Hematopoietic multipotent progenitor cell treated with erythropoietin and hydrocortisone succinate and interleukin-3 and kit ligand, for 8 days (in vitro differentiated cells): ENCODE results near the gene ZNF710.
A peak's percentile ranks its signal among the peaks of the same experiment; 100 is the strongest.
"Not testable (repeated sequence)": the region's sequence is repeated elsewhere in the genome, so short reads cannot be mapped to it uniquely, and the experiment has no call there.

Experiments
- DNase-seq: peaks from one replicate; pipeline ENCODE4 v3.0.0-alpha.2; 2015

Gene ZNF710

DNA sequence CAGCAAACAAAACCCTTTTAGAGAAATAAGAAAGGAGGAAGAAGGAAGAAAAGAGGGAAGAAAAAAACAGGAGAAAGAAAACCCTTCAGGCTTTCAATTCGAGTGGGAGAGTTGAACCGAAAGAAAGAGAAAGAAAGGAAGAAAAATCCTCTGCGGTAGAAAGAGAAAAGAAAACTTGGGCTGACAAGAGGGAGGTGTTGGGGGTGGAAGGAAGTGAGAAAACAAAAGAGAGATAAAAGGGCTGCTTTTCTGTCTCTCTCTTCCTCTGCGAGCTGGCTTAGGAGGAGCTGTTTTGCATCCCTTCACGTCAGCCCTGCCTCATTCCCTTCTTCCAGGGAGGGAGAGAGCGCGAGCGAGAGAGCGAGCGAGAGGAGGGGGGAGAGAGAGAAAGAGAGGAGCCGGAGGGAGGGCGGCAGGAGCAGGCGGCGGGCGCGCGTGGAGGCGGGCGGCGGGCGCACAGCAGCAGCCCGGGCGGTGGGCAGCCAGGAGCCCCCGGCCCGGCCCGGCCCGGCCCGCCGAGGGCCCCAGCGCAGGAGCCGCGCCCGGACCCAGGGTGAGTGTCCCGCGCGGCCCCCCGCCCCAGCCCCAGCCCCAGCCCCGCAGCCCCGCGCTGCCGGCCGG lies at the start of gene ZNF710:
Gene ZNF710 (plus strand): TSS at position 263 of the 621 bp plus-strand sequence. CDS start 65,814 bp downstream, outside the sequence.
- peak; percentile 67 for DNase-seq

DNA sequence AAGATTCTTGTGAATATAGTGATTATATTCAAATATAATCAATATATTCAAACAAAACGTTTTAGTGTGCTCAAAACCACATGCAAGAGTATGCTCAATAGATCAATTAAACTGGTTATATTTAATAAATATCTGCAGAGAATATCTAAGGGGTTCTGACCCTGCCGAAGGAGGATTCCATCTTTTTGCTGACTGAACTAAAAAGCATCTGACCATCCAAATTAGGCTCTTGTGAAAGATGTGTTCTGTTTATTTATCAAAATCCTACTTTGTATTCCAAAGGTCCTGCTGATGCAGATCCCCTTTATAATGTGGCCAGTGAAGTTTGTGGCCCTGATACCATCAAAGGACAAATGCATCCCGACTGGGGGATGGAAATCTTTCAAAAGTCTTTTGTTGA lies 46.6 kb upstream of the ZNF710 start:
- no peak for DNase-seq

DNA sequence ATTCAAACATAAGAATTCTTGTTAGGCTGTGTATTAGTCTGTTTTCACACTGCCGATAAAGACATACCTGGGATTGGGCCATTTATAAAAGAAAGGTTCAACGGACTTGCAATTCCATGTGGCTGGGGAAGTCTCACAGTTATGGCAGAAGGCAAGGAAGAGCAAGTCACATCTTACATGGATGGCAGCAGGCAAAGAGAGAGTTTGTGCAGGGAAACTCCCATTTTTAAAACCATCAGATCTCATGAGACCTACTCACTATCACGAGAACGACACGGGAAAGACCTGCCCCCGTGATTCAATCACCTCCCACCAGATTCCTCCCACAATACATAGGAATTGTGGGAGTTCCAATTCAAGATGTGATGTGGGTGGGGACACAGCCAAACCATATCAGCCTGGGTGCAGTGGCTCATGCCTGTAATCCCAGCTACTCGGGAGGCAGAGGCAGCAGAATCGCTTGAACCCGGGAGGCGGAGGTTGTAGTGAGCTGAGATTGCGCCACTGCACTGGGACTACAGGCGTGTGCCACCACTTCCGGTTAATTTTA lies 45.6 kb upstream of the ZNF710 start:
- DNase-seq: not testable (repeated sequence)

GRCh38 chr15:89958107-89958805 lies 42.9 kb upstream of the ZNF710 start:
- no peak for DNase-seq

DNA sequence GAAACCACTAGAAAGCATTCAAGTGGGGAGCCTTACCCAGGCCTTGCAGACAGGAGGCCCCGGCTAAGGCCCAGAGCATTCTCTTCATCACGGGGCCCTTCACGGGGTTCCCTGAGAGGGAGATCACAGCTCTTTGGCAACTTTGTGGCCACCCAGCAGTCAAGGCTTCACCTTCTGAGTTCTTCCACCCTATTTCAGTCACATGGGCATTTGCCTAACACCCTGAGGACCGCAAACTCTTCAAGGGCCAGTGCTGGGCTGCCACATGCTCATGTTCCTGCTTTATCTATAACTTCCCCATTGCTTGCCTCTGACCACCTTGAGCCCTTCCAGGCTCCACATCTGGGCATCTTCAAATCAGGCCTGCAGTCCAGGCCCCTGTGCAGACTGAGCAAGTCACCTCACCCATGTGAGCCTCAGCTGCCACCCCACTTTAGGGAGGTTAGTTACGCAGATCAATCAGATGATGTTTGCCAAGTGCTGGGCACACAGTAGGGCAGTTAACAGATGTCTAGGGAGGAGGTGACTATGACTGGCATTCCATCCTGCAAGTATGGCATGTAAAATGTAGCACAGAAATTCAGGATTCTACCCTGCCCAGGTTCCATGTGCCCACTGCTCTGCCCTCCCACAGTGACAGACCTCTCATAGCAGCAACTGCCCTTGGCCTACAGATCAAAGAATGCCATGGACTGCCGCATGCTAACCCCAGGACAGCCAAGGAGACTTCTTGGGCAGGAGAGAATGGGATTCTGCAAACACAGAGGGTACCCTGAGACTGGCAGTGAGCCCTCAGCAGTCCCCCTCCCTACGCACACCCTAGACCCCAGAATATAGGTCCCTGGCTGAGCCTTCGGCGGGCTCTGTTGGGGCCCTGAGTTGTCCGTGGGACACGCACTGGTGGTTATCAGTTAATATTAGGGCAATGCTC lies 37.6 kb upstream of the ZNF710 start:
- peak; percentile 26 for DNase-seq

DNA sequence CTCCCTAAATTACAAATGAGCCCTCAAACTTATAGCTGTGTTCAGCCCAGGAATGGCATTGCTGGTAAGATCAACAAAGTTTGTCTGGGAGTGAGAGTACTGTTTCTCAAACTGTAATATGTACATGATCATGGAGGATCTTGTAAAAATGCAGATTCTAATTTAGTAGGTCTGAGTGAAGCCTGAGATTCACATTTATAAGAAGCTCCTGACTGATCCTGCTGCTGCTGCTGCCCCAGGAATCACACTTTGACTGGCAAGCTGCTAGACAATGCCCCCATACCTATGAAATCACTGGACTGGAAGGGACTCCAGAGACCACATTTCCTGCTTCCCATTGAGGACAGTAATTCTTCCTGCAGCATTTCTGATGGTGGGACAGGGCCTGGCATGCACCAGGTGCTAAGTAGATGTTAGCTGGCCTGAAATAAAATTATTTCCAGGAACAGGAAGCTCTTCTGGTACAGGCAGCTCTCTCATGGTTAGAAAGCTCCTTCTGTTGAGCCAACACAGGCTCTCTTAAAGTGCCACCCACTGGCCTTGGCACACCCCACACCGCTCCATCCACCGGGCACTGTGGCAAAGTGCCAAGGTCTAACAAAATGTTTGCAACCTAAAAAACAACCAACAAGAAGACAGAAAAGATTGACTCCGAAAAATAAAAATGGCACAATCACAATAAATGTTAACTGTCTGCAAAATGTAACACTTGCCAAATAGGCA lies 36.7 kb upstream of the ZNF710 start:
- DNase-seq: peak; percentile 31

DNA sequence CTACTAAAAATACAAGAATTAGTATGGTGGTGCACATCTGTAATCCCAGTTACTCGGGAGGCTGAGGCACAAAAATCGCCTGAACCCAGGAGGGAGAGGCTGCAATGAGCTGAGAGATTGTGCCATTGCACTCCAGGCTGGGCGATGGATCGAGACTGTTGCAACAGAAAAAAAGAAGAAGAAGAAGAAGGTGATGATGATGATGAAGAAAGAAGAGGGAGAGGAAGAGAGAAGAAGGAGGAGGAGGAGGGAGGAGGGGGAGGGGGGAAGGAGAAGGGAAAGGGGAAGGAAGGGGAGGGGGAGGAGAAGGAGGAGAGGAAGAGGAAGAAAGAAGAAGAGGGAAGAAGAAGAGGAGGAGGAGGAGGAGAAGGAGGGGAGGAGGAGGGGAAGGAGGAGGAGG lies 33.2 kb upstream of the ZNF710 start:
- DNase-seq: no peak

DNA sequence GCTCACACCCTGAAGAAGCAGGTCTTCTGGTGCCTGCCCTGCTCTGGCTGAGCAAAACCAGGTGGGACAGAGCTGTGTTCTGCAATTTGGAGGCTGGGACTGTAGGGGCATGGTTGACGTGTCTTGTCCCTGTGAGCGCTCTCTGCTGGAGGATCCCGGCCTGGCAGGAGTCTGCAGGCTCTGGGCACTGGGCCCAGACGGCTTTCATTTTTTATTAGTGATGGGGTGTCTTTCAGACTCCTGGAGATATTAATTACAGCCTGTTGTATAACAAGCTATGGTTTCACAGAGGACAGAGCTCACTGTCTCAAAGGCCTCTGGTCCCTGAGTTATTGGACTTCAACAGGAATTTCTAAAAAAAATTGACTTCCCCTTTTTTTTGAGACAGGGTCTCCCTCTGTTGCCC lies 29.5 kb upstream of the ZNF710 start:
- DNase-seq: peak; percentile 68

DNA sequence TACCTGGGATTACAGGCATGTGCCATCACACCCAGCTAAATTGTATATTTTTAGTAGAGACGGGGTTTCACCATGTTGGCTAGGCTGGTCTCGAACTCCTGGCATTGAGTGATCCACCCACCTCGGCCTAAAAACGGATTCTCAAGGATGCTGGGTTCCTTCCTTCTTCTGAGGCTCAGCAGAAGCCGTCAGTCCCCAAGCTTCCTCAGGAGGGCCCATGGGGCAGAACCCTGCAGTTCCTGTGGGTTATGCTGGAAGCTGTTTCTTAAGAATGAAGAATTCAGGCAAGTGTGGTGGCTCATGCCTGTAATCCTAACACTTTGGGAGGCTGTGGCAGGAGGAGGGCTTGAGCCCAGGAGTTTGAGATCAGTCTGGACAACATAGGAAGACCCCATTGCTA lies 29.0 kb upstream of the ZNF710 start:
- DNase-seq: no peak

DNA sequence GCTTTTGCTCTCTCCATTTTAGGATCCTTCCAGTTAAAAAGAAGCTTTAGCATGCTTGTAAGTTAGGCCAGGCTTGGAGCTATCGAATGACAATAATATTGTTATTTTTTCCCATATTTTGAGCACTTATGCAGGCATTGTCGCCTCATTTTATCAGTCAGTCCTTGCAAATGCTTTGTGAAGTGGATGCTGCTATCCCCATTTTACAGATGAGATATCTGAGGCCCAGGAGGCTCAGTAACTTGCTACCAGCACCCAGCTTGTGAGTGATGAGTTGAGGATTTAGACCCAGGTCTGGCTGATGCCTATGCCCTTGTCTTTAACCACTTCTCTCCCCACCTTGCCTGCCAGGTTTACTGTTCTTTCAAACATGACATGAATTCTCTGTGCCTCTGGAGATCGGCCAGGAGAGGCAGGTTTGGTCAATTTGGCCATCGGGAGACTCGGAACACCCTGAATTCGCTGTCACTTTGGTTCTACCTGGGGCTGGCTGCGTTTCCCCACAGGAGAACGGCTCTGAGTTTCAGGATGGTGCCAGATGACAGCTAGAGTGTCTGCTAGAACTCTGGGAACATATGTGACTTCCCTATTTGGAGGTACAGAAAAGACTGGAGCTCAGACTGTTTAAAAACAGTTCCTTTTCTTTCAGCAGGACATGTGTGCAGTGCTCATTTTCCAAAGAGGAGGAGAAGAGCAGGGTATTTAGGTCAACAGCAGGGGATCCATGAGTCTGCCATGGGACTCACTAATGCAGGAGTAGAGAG lies 25.5 kb upstream of the ZNF710 start:
- DNase-seq: no peak

GRCh38 chr15:89976246-89976600 lies 24.9 kb upstream of the ZNF710 start:
- DNase-seq: no peak

DNA sequence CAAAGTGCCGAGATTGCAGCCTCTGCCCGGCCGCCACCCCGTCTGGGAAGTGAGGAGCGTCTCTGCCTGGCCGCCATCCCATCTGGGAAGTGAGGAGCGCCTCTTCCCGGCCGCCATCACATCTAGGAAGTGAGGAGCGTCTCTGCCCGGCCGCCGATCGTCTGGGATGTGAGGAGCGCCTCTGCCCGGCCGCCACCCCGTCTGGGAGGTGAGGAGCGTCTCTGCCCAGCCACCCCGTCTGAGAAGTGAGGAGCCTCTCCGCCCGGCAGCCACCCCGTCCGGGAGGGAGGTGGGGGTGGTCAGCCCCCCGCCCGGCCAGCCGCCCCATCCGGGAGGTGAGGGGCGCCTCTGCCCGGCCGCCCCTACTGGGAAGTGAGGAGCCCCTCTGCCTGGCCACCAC lies 23.3 kb upstream of the ZNF710 start:
- not testable (repeated sequence) for DNase-seq

DNA sequence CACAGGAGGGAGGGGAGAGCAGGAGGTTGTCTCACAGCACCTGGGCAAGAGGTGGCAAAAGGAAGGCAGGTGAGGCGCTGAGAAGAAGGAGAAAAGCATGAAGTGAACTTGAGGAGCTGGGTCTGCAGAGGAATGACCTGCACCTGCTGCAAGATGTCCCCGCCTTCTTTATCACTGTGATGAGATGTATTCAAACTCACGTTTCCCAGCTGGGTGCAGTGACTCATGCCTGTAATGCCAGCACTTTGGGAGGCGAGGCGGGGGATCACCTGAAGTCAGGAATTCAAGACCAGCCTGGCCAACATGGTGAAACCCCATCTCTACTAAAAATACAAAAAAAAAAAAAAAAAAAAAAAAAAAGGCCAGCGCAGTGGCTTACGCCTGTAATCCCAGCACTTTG lies 22.2 kb upstream of the ZNF710 start:
- no peak for DNase-seq

- DNase-seq: no peak
Measured at GRCh38 chr15:89980896-89981295, 20.2 kb upstream of the ZNF710 start.

DNA sequence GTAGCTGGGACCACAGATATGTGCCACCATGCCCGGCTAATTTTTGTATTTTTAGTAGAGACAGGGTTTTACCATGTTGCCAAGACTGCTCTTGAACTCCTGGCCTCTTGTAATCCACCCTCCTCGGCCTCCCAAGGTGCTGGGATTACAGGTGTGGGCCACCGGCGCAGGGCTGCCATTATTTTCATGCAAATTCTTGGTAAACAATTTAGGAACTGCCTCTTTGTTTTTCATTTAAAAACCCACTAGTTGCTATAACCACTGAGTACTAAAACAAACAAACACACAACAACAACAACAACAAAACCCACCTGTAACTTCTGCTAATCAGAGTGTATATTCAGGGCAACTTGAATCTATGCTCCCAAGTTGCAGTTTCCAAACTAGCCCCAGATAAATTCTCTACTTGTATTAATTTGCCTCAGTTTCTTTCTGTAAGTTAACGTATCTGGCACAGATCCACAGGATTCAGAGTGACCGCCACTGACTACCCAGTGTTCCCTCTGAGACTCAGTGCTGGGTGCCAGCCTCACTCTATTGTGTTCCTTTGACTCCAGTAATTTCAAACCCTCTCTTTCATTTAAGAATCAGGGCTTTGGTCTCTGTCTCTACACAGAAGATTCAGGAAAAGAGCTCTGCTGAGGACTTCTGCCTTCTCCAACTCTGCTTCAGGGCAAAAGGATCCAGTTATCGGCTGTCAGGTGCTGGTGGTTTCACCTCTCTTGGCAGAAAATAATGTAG lies 18.6 kb upstream of the ZNF710 start:
- no peak for DNase-seq

DNA sequence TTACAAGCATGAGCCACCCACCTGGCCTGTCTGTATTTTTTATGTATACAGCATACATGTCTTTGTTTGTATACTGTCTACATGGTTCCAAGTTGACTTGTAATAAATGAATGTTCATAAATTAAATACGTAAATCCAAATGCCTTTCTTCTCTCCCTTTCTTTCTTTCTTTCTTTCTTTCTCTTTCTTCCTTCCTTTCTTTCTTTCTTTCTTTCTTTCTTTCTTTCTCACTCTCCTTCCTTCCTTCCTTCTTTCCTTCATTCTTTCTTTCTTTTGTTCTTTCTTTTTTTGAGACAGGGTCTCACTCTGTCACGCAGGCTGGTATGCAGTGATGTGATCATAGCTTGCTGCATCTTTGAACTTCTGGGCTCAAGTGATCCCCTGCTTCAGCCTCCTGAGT lies 17.1 kb upstream of the ZNF710 start:
- no peak for DNase-seq

- DNase-seq: no peak
Measured at GRCh38 chr15:89984421-89985010, 16.6 kb upstream of the ZNF710 start.

- DNase-seq: peak; percentile 69
Measured at GRCh38 chr15:89985111-89985510, 16.0 kb upstream of the ZNF710 start.

DNA sequence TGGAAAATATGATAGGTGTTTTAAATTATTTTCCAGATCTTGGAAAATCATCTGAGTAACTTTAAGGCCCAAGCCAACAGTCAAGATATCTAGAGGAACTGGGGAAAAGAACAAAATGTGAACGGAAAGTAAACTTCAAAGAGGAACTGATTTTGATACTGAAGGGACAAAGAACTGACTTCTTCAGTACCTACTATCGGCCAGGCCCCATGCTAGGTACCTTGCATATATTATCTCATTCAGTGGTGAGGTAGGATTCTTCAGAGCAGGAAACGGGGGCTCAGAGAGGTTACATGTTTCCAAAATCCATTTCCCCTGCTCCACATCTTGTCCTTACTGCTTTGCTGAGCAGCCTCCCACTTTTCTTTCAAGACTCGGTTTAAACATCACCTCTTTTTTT lies 9.8 kb upstream of the ZNF710 start:
- no peak for DNase-seq

- DNase-seq: no peak
Measured at GRCh38 chr15:89993349-89993748, 7.8 kb upstream of the ZNF710 start.

GRCh38 chr15:89997079-89997478 lies 4.0 kb upstream of the ZNF710 start:
- no peak for DNase-seq
